GM18868 (cell line): ENCODE data around the gene RIMBP3C.
"Not testable (repeated sequence)": the region's sequence is repeated elsewhere in the genome, so short reads cannot be mapped to it uniquely, and the experiment has no call there.

Source experiments
- ATAC-seq: cut with Tn5 transposase; IDR thresholded peaks from one replicate; pipeline ENCODE4 v1.9.1; 2021; ENCODE audit warnings: mild to moderate bottlenecking, moderate library complexity; ENCODE audit not compliant: unreplicated experiment

The RIMBP3C gene

GRCh38 chr22:21532863-21533648 is 18.2 kb downstream of the RIMBP3C start:
- not testable (repeated sequence) for ATAC-seq

- not testable (repeated sequence) for ATAC-seq
Observed at GRCh38 chr22:21531525-21531924, 19.7 kb downstream of the RIMBP3C start.

GRCh38 chr22:21526705-21527500 is 24.4 kb downstream of the RIMBP3C start:
- ATAC-seq, result not testable (repeated sequence)

GRCh38 chr22:21516970-21517764 is 34.1 kb downstream of the RIMBP3C start:
- peak; percentile 79 for ATAC-seq

- ATAC-seq, result not testable (repeated sequence)
Observed at GRCh38 chr22:21516522-21516921, 34.7 kb downstream of the RIMBP3C start.

- ATAC-seq, result not testable (repeated sequence)
Observed at GRCh38 chr22:21515234-21515633, 36.0 kb downstream of the RIMBP3C start.

GRCh38 chr22:21514117-21514516 is 37.1 kb downstream of the RIMBP3C start:
- ATAC-seq, result peak; percentile 51

- not testable (repeated sequence) for ATAC-seq
Observed at GRCh38 chr22:21512022-21512421, 39.2 kb downstream of the RIMBP3C start.

- not testable (repeated sequence) for ATAC-seq
Observed at GRCh38 chr22:21510397-21510796, 40.9 kb downstream of the RIMBP3C start.

GRCh38 chr22:21499623-21500506 is 51.4 kb downstream of the RIMBP3C start:
- ATAC-seq, result peak; percentile 43

- not testable (repeated sequence) for ATAC-seq
Observed at GRCh38 chr22:21498489-21498888, 52.8 kb downstream of the RIMBP3C start.

- not testable (repeated sequence) for ATAC-seq
Observed at GRCh38 chr22:21497984-21498383, 53.3 kb downstream of the RIMBP3C start.
